ENCODE measurements around the gene CFAP100. TPM values are rescaled to one million over a fixed set of nuclear protein-coding genes. Genes with fewer than 3 reads are reported as not detected.

CFAP100 gene
- total and polyA plus RNA-seq, 12 donors, result 0.17 TPM; not detected in 11

DNA sequence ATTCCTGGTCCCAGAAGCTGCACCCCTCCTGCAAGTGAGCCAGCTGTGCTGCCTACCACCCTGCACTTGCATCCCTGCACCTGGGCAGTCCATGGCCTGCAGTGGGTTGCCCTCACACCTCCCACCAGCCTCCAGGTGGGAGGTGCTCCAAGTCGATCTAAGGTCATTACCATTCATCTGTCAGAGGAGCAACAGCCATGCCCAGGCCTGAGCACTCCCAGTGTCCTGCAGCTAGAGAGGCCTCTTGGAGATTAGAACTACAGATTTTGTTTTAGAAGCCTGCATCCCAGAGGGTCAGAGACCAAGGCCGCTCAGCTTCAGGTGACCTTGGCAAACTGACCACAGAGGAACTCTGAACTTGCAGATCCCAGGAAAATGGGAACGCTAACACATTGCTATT is 90.0 kb downstream of the CFAP100 start:
- TF ChIP-seq, protein P1, sequence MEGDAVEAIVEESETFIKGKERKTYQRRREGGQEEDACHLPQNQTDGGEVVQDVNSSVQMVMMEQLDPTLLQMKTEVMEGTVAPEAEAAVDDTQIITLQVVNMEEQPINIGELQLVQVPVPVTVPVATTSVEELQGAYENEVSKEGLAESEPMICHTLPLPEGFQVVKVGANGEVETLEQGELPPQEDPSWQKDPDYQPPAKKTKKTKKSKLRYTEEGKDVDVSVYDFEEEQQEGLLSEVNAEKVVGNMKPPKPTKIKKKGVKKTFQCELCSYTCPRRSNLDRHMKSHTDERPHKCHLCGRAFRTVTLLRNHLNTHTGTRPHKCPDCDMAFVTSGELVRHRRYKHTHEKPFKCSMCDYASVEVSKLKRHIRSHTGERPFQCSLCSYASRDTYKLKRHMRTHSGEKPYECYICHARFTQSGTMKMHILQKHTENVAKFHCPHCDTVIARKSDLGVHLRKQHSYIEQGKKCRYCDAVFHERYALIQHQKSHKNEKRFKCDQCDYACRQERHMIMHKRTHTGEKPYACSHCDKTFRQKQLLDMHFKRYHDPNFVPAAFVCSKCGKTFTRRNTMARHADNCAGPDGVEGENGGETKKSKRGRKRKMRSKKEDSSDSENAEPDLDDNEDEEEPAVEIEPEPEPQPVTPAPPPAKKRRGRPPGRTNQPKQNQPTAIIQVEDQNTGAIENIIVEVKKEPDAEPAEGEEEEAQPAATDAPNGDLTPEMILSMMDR (IDR thresholded peaks at IDR 0.05), result no peak
- no peak overlapping the region for H3K4me3 ChIP-seq
- no peak overlapping the region for H3K27ac ChIP-seq
- intact Hi-C loops (cut with DNase I), result no loop called here
- H3K4me1 ChIP-seq (replicated peaks in 1 of 2), result peaks cover 7 to 11% of the 10 kb centered on the region in 2 donors
- no peak for DNase-seq
- no peaks in the 10 kb centered on the region for H3K9me3 ChIP-seq (replicated peaks in 1 of 3)
- 54 to 69% (median 62%) methylated on average over 3 of the region's 3 CpGs for WGBS, 4 donors
- H3K27me3 ChIP-seq, result no peaks in the 10 kb centered on the region
- no peaks in the 10 kb centered on the region for H3K36me3 ChIP-seq (replicated peaks in 1 of 2)

- Histone ChIP-seq H3K9me3 (replicated peaks in 1 of 3) (no peaks in the 10 kb centered on the region), H3K36me3 (replicated peaks in 1 of 2) (no peaks in the 10 kb centered on the region), H3K27ac (no peak overlapping the region), H3K4me3 (no peak overlapping the region), H3K4me1 (replicated peaks in 1 of 2) (peaks cover 7 to 11% of the 10 kb centered on the region in 2 donors), H3K27me3 (no peaks in the 10 kb centered on the region)
- DNase-seq, result no peak
- TF ChIP-seq, protein P1 (IDR thresholded peaks at IDR 0.05), result no peak
- no peak for TF ChIP-seq POLR2A (IDR thresholded peaks at IDR 0.05)
- intact Hi-C loops (cut with DNase I), result no loop called here
- 90 to 95% (median 92%) methylated on average over 8 of the region's 8 CpGs for WGBS, 4 donors
These were observed 90.6 kb downstream of the CFAP100 start for GRCh38 chr3:126485176-126485897.

DNA sequence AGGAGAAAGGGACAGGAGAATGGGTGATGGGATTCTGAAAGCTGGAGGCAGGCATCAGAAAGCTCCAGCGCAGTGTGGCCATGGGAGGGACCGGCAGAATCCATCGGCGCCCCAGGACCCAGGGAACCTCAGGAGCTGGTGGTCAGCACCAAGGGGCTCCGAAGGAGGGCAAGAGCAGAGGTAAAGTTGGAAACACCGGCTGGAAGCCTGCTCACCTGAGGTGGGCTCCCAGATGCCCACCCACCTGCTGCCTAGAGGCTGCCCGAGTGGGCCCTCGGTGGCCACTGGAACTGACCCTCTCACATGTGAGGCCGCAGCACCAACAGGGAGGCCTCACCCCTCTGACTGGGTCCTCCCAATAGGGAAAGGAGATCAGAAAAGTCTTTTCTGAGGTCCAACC is 91.2 kb downstream of the CFAP100 start:
- H3K27ac ChIP-seq, result no peak overlapping the region
- H3K4me3 ChIP-seq, result no peak overlapping the region
- peaks cover 7 to 11% of the 10 kb centered on the region in 2 donors for H3K4me1 ChIP-seq (replicated peaks in 1 of 2)
- DNase-seq, result no peak
- no peak for TF ChIP-seq POLR2A (IDR thresholded peaks at IDR 0.05)
- TF ChIP-seq, protein P1 (IDR thresholded peaks at IDR 0.05), result no peak
- WGBS, 4 donors, result 86 to 97% (median 96%) methylated on average over 7 to 9 of the region's 9 CpGs
- no peaks in the 10 kb centered on the region for H3K36me3 ChIP-seq (replicated peaks in 1 of 2)
- no peaks in the 10 kb centered on the region for H3K27me3 ChIP-seq
- intact Hi-C loops (cut with DNase I), result no loop called here
- H3K9me3 ChIP-seq (replicated peaks in 1 of 3), result no peaks in the 10 kb centered on the region

Other genes starting within 250 kb of the CFAP100 start
- 100 to 1,000 TPM in 3 of 9 donors, 10 to 100 TPM in 5, under 1 TPM in 1; 0.44 to 136 (median 81.1) TPM for gene ALDH1L1, start 214.3 kb upstream of the CFAP100 start, total RNA-seq
- 10 to 100 TPM; 19.3 to 34.0 (median 22.0) TPM for gene ALDH1L1, start 214.3 kb upstream of the CFAP100 start, polyA plus RNA-seq
- 10 to 100 TPM in 7 of 9 donors, 1 to 10 TPM in 2; 2.0 to 22.4 (median 13.5) TPM for gene KLF15, start 37.5 kb upstream of the CFAP100 start, total RNA-seq
- gene KLF15, start 37.5 kb upstream of the CFAP100 start, polyA plus RNA-seq, result 10 to 100 TPM in 1 of 3 donors, 1 to 10 TPM in 2; 3.6 to 10.8 (median 8.3) TPM
- 10 to 100 TPM; 25.2 to 45.2 (median 32.5) TPM for gene ZXDC, start 81.0 kb downstream of the CFAP100 start, total RNA-seq
- gene ZXDC, start 81.0 kb downstream of the CFAP100 start, polyA plus RNA-seq, result 10 to 100 TPM; 16.4 to 18.4 (median 17.4) TPM
- under 1 TPM in 2 of 9 donors, not detected in 7; under 0.01 to 0.22 TPM for gene UROC1, start 122.9 kb downstream of the CFAP100 start, total RNA-seq
- gene UROC1, start 122.9 kb downstream of the CFAP100 start, polyA plus RNA-seq, result under 1 TPM in 2 of 3 donors, not detected in 1; 0.03 to 0.04 TPM
- 1 to 10 TPM in 4 of 9 donors, under 1 TPM in 5; 0.22 to 3.0 (median 0.55) TPM for gene CHST13, start 129.2 kb downstream of the CFAP100 start, total RNA-seq
- under 1 TPM in 2 of 3 donors, not detected in 1; 0.67 to 0.80 TPM for gene CHST13, start 129.2 kb downstream of the CFAP100 start, polyA plus RNA-seq
- not detected for gene C3orf22, start 164.0 kb downstream of the CFAP100 start, total RNA-seq
- gene C3orf22, start 164.0 kb downstream of the CFAP100 start, polyA plus RNA-seq, result not detected

Data from adrenal gland (tissue), 12 donors.